ENCODE results near the gene VASP.

VASP gene

GRCh38 chr19:45473682-45474605, 33.3 kb upstream of the VASP start:
- no peak for DNase-seq

- DNase-seq, result no peak
Observed at GRCh38 chr19:45474606-45475521, 32.4 kb upstream of the VASP start.

GRCh38 chr19:45475537-45476291, 31.6 kb upstream of the VASP start:
- DNase-seq, result no peak

GRCh38 chr19:45476304-45476703, 31.0 kb upstream of the VASP start:
- no peak for DNase-seq

- DNase-seq, result no peak
Observed at GRCh38 chr19:45477186-45477585, 30.1 kb upstream of the VASP start.

GRCh38 chr19:45477713-45478453, 29.4 kb upstream of the VASP start:
- DNase-seq, result peak; percentile 70

- peak; percentile 84 for DNase-seq
Observed at GRCh38 chr19:45478454-45479238, 28.6 kb upstream of the VASP start.

GRCh38 chr19:45483033-45483432, 24.2 kb upstream of the VASP start:
- no peak for DNase-seq

GRCh38 chr19:45484273-45484945, 22.9 kb upstream of the VASP start:
- no peak for DNase-seq

GRCh38 chr19:45485305-45486077, 21.8 kb upstream of the VASP start:
- DNase-seq, result peak; percentile 93

- DNase-seq, result no peak
Observed at GRCh38 chr19:45488708-45489107, 18.6 kb upstream of the VASP start.

GRCh38 chr19:45489216-45489855, 17.9 kb upstream of the VASP start:
- no peak for DNase-seq

GRCh38 chr19:45492137-45492626, 15.1 kb upstream of the VASP start:
- DNase-seq, result no peak

GRCh38 chr19:45492627-45493470, 14.4 kb upstream of the VASP start:
- DNase-seq, result no peak

- DNase-seq, result no peak
Observed at GRCh38 chr19:45494261-45494916, 12.9 kb upstream of the VASP start.

- DNase-seq, result no peak
Observed at GRCh38 chr19:45495178-45495577, 12.1 kb upstream of the VASP start.

GRCh38 chr19:45496349-45496953, 10.8 kb upstream of the VASP start:
- no peak for DNase-seq
